WI38 (cell line): ENCODE results near the gene FGG.

ENCODE experiments used
- H3K4me3 ChIP-seq: 2 replicates; pipeline ENCODE4 v1.5.1; 2011; ENCODE audit warnings: low read depth, mild to moderate bottlenecking, control low read depth, low read length
- TF ChIP-seq, protein P1 (sequence below): IDR thresholded peaks from 2 replicates; pipeline ENCODE4 v1.5.1; 2012; ENCODE audit warnings: low read depth, mild to moderate bottlenecking, control low read depth, low read length

FGG gene

DNA sequence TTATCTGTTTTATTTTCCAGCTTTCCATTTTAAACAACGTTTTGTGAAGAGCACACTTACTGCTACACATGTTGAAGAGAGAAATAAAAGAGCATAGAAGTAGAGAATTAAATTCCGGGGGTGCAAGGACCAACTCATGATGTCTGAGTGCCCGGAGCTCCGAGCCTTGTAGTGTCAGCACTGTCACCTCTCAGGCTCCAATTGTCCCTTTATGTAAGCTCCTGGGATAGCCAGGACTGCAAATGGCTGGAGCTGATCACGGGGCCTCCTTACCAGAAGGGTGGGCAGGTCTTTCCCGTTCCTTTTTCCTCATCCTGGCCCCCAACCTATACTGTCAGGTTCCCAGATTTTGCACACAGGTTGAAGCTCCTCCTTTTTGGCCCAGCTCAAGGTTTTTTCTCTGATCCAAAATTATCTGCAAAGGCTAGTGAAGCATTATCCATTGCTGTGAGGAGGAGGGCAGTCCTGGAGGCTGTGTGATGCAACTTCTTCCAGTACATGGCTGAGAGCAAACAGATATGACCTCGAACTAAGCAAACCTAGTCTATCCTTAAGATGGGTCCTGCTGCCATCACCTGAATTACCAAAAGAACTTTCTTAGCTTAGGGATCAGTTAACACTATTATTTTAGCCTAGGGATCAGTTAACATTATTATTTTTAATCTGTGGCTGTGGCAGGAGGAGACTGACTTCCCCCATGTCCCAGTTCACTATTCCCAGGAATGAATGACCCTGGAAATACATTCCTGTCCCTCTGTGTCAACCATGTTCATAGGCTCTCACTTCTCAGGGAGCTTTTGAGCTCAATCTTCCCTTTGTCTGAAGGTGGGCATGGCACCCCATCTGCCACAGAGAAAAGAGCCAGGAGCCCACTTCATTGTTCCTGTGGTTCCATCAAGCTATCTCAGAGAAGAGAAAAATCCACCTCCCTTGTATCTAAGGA is at the start of gene FGG:
Gene FGG (minus strand): TSS at position 185 of the 943 bp plus-strand sequence. CDS start 47 bp downstream, at position 138.
- TF ChIP-seq, protein P1, sequence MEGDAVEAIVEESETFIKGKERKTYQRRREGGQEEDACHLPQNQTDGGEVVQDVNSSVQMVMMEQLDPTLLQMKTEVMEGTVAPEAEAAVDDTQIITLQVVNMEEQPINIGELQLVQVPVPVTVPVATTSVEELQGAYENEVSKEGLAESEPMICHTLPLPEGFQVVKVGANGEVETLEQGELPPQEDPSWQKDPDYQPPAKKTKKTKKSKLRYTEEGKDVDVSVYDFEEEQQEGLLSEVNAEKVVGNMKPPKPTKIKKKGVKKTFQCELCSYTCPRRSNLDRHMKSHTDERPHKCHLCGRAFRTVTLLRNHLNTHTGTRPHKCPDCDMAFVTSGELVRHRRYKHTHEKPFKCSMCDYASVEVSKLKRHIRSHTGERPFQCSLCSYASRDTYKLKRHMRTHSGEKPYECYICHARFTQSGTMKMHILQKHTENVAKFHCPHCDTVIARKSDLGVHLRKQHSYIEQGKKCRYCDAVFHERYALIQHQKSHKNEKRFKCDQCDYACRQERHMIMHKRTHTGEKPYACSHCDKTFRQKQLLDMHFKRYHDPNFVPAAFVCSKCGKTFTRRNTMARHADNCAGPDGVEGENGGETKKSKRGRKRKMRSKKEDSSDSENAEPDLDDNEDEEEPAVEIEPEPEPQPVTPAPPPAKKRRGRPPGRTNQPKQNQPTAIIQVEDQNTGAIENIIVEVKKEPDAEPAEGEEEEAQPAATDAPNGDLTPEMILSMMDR = no peak
- no peak within 1 kb of the TSS for H3K4me3 ChIP-seq

DNA sequence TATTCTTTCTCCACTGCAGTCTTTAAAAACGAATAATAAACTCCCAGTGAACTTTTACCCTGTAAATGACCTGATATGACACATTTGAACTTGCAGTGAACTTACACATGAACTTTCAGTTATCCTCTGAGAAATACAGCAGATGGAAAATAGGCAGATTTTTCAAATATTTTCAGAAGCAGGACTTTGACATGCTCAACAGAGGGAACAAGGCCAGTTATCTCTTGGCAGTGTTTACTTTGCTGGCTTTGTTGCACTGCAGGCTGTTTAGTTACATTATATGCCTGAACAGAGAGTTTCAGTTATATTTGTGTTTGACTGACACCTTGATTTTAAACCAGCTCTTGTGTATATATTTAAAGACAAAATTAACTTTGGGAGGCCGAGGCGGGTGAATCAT is 47.6 kb upstream of the FGG start:
- TF ChIP-seq, protein P1 = no peak
- H3K4me3 ChIP-seq = no peak overlapping the region

DNA sequence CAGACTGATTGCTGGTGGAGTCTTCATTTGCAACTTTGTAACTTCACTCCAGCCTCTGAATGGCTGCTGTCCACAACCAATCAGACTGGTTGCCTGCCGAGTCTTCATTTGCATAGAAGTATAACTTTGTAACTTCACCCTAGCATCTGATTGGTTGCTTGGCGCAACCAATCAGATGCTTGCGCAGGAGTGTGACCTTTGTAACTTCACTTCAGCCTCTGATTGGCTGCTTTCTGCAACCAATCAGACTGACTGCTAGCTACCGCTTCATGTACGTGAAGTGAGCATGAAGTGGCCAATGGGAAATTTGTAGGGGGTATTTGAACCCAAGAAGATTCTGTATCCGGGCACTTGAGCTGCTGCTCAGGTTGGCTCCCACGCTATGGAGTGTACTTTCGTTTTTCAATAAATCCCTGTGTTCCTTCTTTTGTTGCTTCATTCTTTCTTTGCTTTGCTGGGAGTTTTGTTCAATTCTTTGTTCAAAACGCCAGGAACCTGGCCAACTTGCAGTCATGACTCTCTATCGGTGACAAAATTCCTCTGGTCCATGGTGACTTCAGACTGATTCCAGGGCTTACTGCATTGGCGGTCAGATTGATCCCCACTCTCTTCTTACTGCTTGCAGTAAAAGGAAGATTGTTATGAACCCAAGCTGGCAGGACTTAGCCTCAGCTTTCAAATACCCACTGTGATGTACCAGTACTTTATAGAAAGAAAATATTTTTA is 46.4 kb upstream of the FGG start:
- TF ChIP-seq, protein P1 = no peak
- H3K4me3 ChIP-seq = no peak overlapping the region

DNA sequence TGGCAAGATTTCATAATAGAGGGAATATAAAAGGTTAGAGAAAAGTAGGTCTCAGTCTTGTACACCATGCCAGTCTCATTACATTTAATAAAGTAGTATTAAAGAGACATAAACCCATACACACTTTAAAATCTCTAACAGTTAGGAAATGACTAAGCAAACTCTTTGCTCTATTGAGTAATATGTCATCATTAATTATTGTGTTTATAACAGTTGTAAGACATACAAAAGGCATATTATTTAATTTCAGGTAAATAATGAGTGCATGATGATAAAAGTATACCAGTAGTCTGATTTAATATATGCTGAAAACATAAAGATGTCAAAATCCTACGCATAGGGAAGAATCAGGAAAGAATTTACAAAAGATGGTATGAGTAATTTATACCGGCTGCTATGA is 31.0 kb upstream of the FGG start:
- H3K4me3 ChIP-seq = no peak overlapping the region
- TF ChIP-seq, protein P1 = no peak

DNA sequence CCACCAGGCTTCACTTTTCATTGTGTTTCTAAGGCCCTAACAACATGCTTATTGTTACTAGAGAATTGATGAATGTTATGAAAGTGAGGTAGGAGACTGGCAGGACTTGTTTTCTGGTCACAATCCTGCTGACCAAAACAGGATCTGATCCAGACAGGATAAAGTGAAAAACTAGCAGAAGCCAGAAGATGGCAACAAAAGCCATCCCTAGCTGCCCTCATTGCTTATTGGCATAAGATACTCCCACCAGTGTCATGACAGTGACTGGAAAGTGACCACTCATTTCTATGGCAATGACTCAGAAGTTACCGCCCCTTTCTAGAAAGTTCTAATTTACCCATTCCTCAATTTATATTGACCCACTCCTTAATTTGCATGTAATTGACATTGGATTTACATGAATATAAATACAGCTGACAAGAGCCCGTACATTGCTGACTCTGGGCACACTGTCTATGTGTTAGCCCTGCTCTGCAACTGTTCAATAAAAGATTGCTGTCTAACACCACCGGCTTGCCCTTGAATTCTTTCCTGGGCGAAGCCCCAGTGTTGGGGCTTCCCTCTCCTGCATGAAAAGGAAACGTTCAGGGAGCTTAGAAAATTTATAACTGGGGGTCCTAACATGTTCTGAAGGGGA is 30.0 kb upstream of the FGG start:
- TF ChIP-seq, protein P1 = no peak
- H3K4me3 ChIP-seq = no peak overlapping the region

DNA sequence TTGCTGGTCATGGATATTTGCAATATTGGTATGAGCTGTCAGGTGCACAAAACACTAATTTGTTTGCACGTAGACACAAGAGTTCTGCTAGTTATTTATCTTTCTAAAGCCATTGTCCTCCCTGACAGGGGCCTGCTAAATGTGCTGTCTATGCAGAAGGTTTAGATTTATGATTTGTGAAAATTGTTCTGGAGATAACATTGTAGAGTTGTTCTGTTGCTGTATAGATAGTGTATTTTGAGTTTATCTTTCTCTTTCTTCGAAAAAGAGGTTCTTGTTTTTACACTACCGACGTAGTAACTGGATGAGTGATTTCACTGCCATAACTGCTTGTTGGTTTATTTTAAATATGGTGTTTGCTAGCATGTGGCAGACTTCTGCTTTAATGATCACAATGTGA is 28.5 kb upstream of the FGG start:
- no peak overlapping the region for H3K4me3 ChIP-seq
- TF ChIP-seq, protein P1 = no peak
